Liver (tissue), 9 donors: ENCODE results near the gene UBE2Q2. TPM values are rescaled to one million over a fixed set of nuclear protein-coding genes. Genes with fewer than 3 reads are reported as not detected.

Experiments used
- DNase-seq: peaks from one replicate; pipeline ENCODE4 v3.0.0-alpha.2; 2017; ENCODE audit warnings: low spot score
- H3K27ac ChIP-seq, 2 donors: one replicate each; pipeline ENCODE4 v1.7.0; 2013; ENCODE audit warnings: inconsistent platforms in 2 of 2, low read length in 2 of 2, control low read depth in 1 of 2, low read depth in 1 of 2, mild to moderate bottlenecking in 1 of 2
- H3K27me3 ChIP-seq, 4 donors: one replicate each; pipeline versions ENCODE4 v1.6.1 to v1.7.0; 2013; ENCODE audit warnings: low read length in 3 of 4, inconsistent platforms in 1 of 4, mild to moderate bottlenecking in 1 of 4, moderate library complexity in 1 of 4; ENCODE audit not compliant: control insufficient read depth in 4 of 4, insufficient read depth in 4 of 4
- H3K36me3 ChIP-seq, 4 donors: one replicate each; pipeline versions ENCODE4 v1.6.1 to v1.7.0; 2013; ENCODE audit warnings: low read length in 3 of 4, mild to moderate bottlenecking in 3 of 4, low read depth in 1 of 4, moderate library complexity in 1 of 4; ENCODE audit not compliant: control insufficient read depth in 4 of 4, insufficient read depth in 3 of 4
- H3K4me1 ChIP-seq, 4 donors: one replicate each; pipeline versions ENCODE4 v1.6.1 to v1.7.0; 2013; ENCODE audit warnings: low read length in 3 of 4, mild to moderate bottlenecking in 3 of 4, moderate library complexity in 1 of 4; ENCODE audit not compliant: control insufficient read depth in 4 of 4, insufficient read depth in 4 of 4
- H3K4me3 ChIP-seq, 3 donors: one replicate each; pipeline versions ENCODE4 v1.6.1 to v1.7.0; 2013; ENCODE audit warnings: low read length in 3 of 3, control low read depth in 1 of 3, low read depth in 1 of 3, mild to moderate bottlenecking in 1 of 3
- H3K9ac ChIP-seq, 2 donors: one replicate each; pipeline ENCODE4 v1.7.0; 2013; ENCODE audit warnings: low read length in 2 of 2, mild to moderate bottlenecking in 2 of 2, moderate library complexity in 2 of 2, control low read depth in 1 of 2, low read depth in 1 of 2
- H3K9me3 ChIP-seq, 4 donors: one replicate each; pipeline versions ENCODE4 v1.6.1 to v1.7.0; 2013; ENCODE audit warnings: low read length in 3 of 4; ENCODE audit not compliant: control insufficient read depth in 4 of 4
- CTCF ChIP-seq: fragments of 150-350 bp; IDR thresholded peaks from 2 replicates; pipeline ENCODE4 v1.5.1; 2017; ENCODE audit warnings: improper control_type of control experiment, low read depth, low read length; ENCODE audit not compliant: missing input control
- EGR1 ChIP-seq, 2 donors: IDR thresholded peaks; 2 replicates each; pipeline ENCODE4 v1.6.1; 2016 to 2018; ENCODE audit warnings: antibody characterized with exemption in 2 of 2, low read depth in 2 of 2
- FOXA1 ChIP-seq: IDR thresholded peaks from 2 replicates; pipeline ENCODE4 v1.6.1; 2016; ENCODE audit warnings: antibody characterized with exemption
- FOXA2 ChIP-seq: IDR thresholded peaks from 2 replicates; pipeline ENCODE4 v1.6.1; 2016; ENCODE audit warnings: antibody characterized with exemption
- GABPA ChIP-seq, 2 donors: IDR thresholded peaks in 1 of 2; conservative IDR thresholded peaks in 1 of 2; 2 replicates each; pipeline ENCODE4 v1.6.1; 2016; ENCODE audit warnings: antibody characterized with exemption in 2 of 2, mild to moderate bottlenecking in 1 of 2, moderate library complexity in 1 of 2
- HNF4A ChIP-seq, 2 donors: conservative IDR thresholded peaks; 2 replicates each; pipeline ENCODE4 v1.6.1; 2016; ENCODE audit warnings: antibody characterized with exemption in 2 of 2, mild to moderate bottlenecking in 2 of 2
- HNF4G ChIP-seq: IDR thresholded peaks from 2 replicates; pipeline ENCODE4 v1.6.1; 2016; ENCODE audit warnings: antibody characterized with exemption
- MAX ChIP-seq: IDR thresholded peaks from 2 replicates; pipeline ENCODE4 v1.6.1; 2016; ENCODE audit warnings: antibody characterized with exemption
- NR2F2 ChIP-seq: IDR thresholded peaks from 2 replicates; pipeline ENCODE4 v1.6.1; 2016; ENCODE audit warnings: antibody characterized with exemption
- REST ChIP-seq: IDR thresholded peaks from 2 replicates; pipeline ENCODE4 v1.6.1; 2016; ENCODE audit warnings: antibody characterized with exemption, mild to moderate bottlenecking
- SP1 ChIP-seq: IDR thresholded peaks from 2 replicates; pipeline ENCODE4 v1.6.1; 2018; ENCODE audit warnings: antibody characterized with exemption, mild to moderate bottlenecking
- TAF1 ChIP-seq: conservative IDR thresholded peaks from 2 replicates; pipeline ENCODE4 v1.6.1; 2016; ENCODE audit warnings: antibody characterized with exemption, mild to moderate bottlenecking
- YY1 ChIP-seq: IDR thresholded peaks from 2 replicates; pipeline ENCODE4 v1.6.1; 2016; ENCODE audit warnings: antibody characterized with exemption, mild to moderate bottlenecking
- ZBTB33 ChIP-seq: IDR thresholded peaks from 2 replicates; pipeline ENCODE4 v1.6.1; 2016; ENCODE audit warnings: antibody characterized with exemption
- WGBS: extraction: QIAGEN DNeasy Blood & Tissue Kit; methylation state at CpG from one replicate; pipeline ENCODE4 v1.1.7; 2013; 5-methylcytosine and 5-hydroxymethylcytosine counted together
- polyA plus RNA-seq, 2 donors: library from polyadenylated mRNA; stranded (reverse) in 1 of 2; unstranded in 1 of 2; fragments of 200-250 nt in 1 of 2; fragments of >200 nt in 1 of 2; fragmentation: Nextera tagmentation in 1 of 2; extraction: Ambion mirVana in 1 of 2; gene quantifications; one replicate each; pipeline versions ENCODE4 v1.2.1 to v1.2.3, GENCODE V29; 2013 to 2015
- total RNA-seq, 2 donors: library from RNA; depleted of rRNA; stranded (reverse); fragments of >200 nt; gene quantifications; one replicate each; pipeline ENCODE4 v1.2.3, GENCODE V29; 2014
- donor health status: healthy.
- donor health status: healthy.
- donor health status: healthy.
- donor health status: healthy.
- donor health status: healthy.

Gene UBE2Q2
- total and polyA plus RNA-seq, 4 donors, result 2.4 to 14.4 (median 5.2) TPM

- Histone ChIP-seq H3K4me1 (no peaks in the 10 kb centered on the region), H3K27me3 (no peaks in the 10 kb centered on the region), H3K27ac (no peak overlapping the region), H3K4me3 (no peak overlapping the region), H3K9me3 (no peaks in the 10 kb centered on the region), H3K9ac (no peak overlapping the region), H3K36me3 (no peaks in the 10 kb centered on the region)
- TF ChIP-seq GABPA (IDR thresholded peaks at IDR 0.05 in 1 of 2, conservative IDR thresholded peaks at IDR 0.05 in 1 of 2) (no peak), FOXA1 (no peak), NR2F2 (no peak), YY1 (no peak), CTCF (no peak), TAF1 (no peak), SP1 (no peak), ZBTB33 (no peak), EGR1 (IDR thresholded peaks at IDR 0.05; ENCODE audit: low read depth in 2 of 2) (no peak)
- no peak for DNase-seq
These were observed 23.7 kb downstream of the UBE2Q2 start for GRCh38 chr15:75866916-75867315.

GRCh38 chr15:75867449-75867848, 24.2 kb downstream of the UBE2Q2 start:
- H3K9ac ChIP-seq, result no peak overlapping the region
- TF ChIP-seq NR2F2 (no peak), HNF4G (no peak), FOXA1 (no peak), FOXA2 (no peak), ZBTB33 (no peak), HNF4A (conservative IDR thresholded peaks at IDR 0.05) (no peak), REST (no peak), GABPA (IDR thresholded peaks at IDR 0.05 in 1 of 2, conservative IDR thresholded peaks at IDR 0.05 in 1 of 2) (no peak), MAX (no peak), CTCF (no peak), YY1 (no peak)
- no peaks in the 10 kb centered on the region for H3K9me3 ChIP-seq
- H3K27me3 ChIP-seq, result no peaks in the 10 kb centered on the region
- no peak overlapping the region for H3K27ac ChIP-seq
- no peak for DNase-seq
- H3K4me3 ChIP-seq, result no peak overlapping the region
- H3K4me1 ChIP-seq, result no peaks in the 10 kb centered on the region
- no peaks in the 10 kb centered on the region for H3K36me3 ChIP-seq
- 77% methylated on average over 4 of the region's 4 CpGs for WGBS
